ENCODE results near the gene PTPN23.

Gene PTPN23

DNA sequence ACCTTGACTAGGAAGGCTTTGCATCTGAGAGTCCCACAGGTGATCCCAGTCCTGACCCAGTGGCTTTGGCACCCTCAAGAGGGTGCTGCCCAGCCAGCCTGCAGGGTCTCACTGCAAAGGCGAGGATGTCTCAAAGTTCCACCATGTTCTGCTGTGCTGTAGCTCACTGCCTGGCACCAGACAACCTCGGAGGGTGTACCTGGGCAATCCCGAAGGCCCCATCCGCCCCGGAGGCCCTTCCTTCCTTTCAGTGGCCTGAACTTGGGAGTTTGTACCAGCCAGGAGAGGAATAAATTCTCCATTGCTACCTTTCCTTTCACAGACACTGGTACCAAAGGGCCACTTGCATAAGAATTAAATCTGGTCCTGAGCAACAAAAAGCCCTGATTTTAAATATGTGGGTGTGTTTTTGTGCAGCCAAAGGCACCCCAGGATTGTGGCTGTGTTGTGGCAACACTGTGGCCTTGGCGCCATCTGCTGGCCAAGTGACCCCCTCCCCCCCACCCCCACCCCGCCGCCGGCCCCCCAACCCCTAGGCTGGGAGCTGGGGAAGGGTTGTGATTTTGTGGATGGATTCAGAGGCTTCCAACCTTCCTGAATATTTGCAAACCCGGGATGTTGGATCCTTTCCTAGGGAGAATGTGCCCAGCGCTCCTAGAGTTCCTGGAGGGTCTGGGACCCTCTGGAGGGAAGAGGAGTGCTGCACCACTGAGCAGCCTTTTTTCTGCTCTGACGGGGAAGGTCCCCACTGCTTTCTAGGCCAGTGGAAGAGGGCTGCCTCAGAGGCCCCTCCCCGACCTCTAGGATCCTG, 9.7 kb upstream of the PTPN23 start:
- no peak for DNase-seq (ENCODE audit: low read depth in 2 of 2, low spot score in 1 of 2)

DNA sequence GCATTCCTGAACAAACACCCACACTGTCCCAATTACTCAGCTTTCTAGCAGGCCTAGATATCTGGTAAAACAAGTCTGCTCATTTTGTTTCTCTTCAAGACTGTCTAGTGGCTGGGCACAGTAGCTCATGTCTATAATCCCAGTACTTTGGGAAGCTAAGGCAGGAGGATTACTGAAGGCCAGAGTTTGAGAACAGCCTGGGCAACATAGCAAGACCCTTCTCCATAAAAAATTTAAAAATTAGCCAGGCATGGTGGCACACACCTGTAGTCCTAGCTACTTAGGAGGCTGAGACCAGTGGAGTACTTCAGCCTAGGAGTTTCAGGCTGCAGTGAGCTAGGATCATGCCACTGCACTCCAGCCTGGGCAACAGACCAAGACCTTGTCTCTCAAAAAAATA, 6.2 kb upstream of the PTPN23 start:
- DNase-seq (ENCODE audit: low read depth in 2 of 2, low spot score in 1 of 2): no peak

DNA sequence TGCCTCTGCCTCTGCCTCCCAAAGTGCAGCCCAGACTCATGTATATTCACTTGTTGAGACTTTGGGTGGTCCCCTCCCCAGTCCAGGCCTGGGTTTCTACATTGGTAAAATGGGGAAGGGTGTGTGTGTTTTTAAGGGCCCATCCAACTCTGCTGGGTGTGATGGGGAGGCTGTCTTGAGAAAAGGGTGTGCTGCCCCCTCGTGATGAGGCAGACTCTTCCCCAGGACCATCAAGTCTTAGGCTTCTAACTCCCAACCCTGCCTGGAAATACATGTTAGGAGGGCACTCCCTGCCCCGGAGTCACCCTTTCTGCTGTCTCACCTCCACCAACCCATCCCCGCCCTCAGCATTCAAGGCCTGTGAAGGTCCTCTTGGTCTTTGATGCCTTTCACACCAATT, 4.4 kb upstream of the PTPN23 start:
- DNase-seq (ENCODE audit: low read depth in 2 of 2, low spot score in 1 of 2): no peak

DNA sequence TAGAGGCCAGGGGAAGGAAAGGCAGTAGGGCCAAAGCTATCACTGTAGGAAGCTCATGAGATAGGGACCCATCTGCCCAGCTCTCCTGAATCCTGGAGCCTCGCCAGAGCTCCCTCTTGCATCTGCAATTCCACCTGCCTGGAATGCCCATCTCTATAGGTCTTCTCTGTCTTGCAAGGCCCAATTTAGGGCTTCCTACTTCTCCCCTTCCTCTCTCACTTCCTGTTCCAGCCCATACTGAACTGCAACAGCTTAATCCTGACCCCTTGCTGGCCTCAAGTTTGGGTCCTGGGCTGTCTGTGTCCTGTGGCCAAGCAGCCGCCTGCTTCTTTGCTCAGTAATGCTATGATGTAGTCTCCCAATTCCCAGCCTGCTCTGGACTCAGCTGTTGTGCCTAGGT, 3.6 kb upstream of the PTPN23 start:
- DNase-seq (ENCODE audit: low read depth in 2 of 2, low spot score in 1 of 2): no peak

DNA sequence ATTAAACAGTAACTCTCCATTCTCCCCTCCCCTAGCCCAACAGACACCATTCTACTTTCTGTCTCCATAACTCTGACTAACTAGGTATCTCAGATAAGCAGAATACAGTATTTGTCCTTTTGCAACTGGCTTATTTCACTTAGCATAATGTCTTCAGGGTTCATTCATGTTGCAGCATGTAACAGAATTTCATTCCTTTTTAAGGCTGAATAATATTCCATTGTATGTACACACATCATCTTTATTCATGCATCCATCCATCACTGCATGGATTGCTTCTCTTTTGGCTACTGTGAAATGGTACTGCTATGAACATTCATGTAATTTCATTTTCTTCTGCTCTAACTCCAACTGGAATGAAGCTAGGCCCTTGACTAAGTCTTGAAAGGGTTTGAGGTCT, 2.0 kb upstream of the PTPN23 start:
- DNase-seq (ENCODE audit: low read depth in 2 of 2, low spot score in 1 of 2): no peak

DNA sequence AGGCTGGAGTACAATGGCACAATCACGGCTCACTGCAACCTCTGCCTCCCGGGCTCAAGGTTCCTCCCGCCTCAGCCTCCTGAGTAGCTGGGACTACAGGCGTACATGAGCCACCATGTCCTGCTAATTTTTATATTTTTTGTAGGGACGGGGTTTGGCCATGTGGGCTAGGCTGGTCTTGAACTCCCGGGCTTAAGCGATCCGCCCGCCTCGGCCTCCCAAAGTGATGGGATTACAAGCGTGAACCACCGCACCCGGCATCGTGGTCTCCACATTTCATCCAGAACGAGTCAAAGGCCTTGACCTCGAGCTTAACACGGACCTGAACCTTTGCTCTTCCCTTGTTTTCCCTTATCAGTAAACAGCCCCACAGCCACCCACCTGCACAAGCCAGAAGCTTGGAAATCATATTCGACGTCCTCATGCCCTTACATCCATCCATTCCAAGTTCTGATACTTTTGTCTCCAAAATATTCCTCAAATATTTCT, 1.4 kb upstream of the PTPN23 start:
- DNase-seq (ENCODE audit: low read depth in 2 of 2, low spot score in 1 of 2): no peak

DNA sequence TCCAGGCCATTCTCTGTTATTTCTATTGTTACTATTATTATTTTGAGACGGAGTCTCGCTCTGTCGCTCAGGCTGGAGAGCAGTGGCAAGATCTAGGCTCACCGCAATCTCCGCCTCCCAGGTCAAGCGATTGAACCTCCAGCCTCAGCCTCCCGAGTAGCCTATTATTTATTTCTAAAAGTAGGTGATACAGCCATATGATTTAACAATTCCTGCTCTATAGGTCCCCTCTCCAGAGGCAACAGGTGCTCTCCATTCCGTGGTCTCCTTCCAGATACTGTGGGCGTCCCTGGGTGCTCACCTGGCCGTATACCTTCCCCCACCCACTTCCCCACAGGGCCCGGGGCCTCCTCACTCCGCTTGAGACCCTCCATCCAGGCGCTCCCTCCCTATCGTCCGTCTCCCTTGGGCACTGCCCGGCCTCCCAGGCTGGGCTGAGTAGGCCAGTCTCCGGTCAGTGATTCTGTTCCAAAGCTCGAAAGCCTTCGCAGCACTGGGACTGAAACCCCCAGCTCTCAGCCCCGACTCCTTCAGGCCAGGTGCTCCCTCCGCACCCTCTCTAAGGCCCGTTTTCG, 708 bp upstream of the PTPN23 start:
- no peak for DNase-seq (ENCODE audit: low read depth in 2 of 2, low spot score in 1 of 2)

DNA sequence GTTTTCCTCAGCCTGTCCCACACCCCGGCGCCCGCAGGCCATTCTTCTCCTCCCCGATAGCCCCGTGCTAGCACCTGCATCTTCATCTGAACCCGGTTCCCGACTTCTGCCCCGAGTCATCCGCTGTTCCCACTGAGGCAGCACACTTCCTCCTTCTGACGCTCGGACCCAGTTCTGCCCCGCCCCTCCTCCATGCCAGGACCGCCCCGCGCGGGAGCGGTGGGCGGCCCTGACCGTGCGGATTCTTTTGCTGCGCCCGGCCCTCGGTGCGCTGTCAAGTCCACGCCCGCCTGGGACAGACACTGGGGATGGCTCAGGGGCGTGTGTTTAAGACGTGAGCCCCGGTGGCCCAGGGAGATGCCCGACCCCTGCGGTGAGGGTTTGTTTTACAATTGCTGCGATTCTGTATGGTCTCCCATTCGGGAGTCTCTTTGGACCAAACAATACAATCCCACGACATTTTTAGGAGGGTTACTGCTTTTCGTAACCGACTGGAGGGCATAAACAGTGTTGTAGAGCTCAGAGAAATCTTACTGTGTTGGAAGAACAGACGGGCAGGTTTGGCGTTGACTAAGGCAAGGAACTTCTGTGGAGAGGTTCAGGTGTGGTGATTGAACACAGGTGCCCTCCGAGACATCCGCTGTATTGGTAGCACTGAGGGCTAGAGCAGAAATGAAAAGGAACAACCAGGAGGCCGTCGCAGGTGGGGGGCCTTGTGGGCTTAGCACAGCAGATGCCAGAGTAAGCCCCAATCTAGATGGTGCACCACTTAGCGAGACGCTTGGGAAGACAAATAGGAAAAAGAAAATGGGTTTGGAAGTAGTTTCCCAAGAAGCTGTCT, 716 bp downstream of the PTPN23 start:
- DNase-seq (ENCODE audit: low read depth in 2 of 2, low spot score in 1 of 2): peak; percentile 35 to 60

DNA sequence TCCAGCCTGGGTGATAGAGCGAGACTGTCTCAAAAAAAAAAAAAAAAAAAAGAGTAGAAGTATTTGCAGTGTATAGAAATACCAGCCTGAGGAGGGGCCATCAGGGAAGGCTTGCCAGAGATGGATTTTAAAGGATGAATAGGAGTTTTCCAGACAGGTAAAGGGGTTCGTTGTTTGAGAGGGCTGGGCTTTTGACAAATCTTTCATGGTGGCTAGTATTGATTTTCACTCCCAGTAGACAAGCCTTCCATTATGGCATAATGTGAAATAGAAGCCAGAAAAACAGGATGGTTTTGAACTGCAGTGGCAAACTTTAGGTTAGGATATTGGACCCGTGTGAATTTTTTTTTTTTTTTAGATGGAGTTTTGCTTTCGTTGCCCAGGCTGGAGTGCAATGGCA, 3.6 kb downstream of the PTPN23 start:
- no peak for DNase-seq (ENCODE audit: low read depth in 2 of 2, low spot score in 1 of 2)

DNA sequence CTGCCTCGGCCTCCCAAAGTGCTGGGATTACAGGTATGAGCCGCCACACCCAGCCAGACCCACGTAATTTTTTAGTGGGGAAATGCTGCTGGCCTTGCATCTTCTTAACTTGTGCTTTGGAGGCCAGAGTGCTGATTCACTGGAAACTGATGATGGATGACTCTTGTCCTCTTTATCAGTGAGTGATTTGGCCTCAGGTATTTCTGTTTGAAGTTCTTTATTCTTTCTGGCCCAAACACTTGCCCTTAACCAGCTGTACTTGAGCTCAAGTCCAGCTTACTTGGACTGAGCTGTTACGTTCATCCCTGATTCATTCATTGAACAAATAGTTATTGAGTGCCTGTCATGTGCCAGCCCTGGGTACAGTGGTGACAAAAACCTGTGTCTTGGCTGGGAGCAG, 4.2 kb downstream of the PTPN23 start:
- no peak for DNase-seq (ENCODE audit: low read depth in 2 of 2, low spot score in 1 of 2)

DNA sequence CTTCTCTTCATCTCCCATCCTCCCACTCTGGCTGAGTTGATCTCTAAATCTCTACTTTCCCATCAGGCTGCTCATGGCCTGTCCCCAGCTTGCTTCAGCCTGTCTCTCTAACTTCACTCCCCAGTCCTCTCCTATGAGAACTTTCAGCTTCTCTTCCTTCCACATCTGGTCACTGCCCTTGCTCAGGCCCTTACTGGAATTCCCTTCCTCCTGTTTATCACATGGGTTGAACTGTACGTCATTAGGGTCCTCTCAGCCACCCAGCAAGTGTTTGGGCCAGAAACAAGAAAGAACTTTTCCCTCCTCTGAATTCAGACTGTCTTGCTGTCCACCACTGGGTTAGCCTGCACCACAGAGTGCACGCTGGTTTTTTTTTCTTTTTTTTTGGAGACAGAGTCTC, 5.0 kb downstream of the PTPN23 start:
- DNase-seq (ENCODE audit: low read depth in 2 of 2, low spot score in 1 of 2): no peak

DNA sequence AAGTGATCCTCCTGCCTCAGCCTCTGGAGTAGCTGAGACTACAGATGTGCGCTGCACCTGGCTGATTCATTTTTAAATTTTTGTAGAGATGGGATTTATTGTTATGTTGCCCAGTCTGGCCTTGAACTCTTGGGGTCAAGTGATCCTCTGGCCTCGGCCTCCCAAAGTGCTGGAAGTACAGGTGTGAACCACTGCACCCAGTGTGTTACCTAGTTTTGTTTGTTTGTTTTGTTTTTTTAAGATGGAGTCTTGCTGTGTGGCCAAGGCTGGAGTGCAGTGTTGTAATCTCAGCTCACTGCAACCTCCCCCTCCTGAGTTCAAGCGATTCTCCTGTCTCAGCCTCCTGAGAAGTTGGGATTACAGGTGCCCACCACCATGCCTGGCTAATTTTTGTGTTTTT, 12.1 kb downstream of the PTPN23 start:
- DNase-seq (ENCODE audit: low read depth in 2 of 2, low spot score in 1 of 2): no peak

DNA sequence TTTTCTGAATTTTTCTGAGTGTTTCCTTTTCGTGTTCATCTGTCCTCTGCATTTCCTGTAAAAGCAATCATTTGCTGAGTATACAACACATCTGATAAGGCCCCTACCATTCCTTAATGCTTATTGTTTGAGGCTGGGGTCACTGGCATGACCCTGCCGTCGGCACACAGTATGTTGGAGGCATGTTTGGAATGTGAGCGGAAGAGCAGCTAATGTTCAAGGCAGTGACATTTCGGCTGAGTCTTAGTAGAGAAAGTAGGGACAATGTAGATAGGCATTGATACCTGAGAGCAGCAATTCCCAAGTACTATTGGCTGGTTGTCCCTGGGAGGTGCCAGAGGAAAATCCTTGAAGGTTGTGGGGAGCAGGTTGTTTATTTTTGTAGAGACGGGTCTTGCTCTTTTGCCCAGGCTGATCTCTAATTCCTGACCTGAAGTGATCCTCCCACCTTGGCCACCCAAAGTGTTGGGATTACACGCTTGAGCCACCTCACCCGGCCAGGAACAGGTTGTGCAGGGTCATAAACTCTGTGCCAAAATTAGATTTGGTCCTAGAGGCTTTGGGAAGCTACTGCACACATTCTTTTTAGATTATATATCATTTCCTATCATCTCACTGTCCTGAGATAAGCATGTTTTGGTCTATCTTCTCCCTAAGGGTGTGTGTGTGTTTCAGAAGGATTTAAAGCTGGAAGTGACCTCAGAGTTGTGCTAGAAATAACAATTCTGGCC, 13.5 kb downstream of the PTPN23 start:
- DNase-seq (ENCODE audit: low read depth in 2 of 2, low spot score in 1 of 2): no peak

DNA sequence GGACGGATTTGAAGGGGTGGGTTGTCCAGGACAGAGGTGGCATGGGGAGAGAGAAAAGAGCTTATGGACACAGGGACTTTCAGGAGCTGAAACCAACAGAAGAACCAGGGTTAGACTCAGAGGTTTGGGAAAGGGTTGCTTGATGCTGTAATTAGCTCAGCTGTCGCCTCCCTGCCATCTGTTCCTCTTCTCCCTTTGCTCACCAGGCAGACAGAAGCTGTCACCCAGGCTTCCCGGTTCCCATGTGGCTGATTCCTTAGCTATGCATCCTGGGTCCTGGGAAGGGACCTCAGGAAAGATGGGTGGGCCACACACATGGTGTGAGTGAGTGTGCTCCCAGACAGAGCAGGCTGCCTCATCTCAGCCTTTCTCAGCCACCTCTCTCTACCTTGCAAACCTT, 14.1 kb downstream of the PTPN23 start:
- DNase-seq (ENCODE audit: low read depth in 2 of 2, low spot score in 1 of 2): no peak

DNA sequence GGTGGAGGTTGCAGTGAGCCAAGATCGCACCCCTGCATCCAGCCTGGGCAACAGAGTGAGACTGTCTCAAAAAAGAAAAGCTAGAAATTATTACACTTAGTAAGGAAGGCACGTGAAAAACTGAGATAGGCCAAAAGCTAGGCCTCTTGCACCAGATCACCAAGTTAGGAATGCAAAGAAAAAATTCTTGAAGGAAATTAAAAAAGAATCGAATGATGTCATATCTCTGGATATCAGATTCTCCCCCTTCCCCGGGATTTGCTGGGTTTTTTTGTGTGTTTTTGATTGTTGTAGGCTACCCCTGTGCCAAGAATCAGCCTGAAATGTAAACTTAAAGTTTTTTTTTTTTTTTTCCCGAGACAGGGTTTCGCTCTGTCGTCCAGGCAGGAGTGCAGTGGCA, 17.4 kb downstream of the PTPN23 start:
- DNase-seq (ENCODE audit: low read depth in 2 of 2, low spot score in 1 of 2): no peak

DNA sequence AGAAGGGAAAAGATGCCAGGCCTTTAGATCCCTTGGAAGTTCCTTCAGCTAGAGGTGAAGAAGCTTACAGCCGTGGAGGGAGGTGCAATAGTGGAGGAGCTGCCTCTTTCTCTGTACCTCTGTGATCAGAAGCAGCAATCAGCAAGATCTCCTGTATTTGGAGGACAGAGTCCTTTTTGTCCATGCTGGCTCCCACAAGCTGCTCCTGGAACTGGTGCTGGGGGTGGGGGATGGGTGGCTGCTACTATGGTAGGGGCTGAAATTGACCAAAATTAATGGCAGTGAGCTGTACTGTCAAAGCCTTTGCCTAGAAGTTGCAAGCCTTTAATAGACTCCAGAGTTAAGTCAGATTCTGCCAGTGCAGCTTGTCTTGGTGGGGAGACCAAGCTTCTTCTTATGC, 18.2 kb downstream of the PTPN23 start:
- no peak for DNase-seq (ENCODE audit: low read depth in 2 of 2, low spot score in 1 of 2)

DNA sequence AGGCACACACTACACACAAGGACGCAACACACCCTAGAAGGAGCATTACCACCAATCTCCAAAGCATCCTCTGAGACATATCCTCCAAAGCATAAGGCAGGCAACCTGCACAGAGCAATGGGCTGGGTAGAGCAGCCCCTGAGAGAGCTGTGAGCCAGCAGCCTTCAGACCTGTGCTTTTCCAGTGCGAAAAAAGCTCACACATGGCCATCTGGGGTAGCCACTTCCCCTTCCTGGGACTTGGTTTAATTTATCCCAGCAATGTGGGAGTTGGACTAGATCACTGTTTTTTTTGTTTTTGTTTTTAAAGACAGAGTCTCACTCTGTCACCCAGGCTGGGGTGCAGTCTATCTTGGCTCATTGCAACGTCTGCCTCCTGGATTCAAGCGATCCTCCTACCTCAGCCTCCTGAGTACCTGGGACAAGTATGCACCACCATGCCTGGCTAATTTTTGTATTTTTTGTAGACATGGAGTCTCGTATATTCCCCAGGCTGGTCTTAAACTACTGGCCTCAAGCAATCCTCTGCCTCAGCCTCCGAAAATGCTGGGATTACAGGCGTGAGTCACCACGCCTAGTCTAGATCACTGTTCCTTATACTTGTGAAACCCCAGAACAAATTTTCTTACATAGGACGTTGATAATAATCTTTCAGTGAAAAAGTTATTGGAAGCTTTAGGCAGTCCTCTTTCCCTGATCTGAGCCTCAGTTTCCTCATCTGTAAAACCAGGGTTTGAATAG, 18.9 kb downstream of the PTPN23 start:
- DNase-seq (ENCODE audit: low read depth in 2 of 2, low spot score in 1 of 2): no peak

DNA sequence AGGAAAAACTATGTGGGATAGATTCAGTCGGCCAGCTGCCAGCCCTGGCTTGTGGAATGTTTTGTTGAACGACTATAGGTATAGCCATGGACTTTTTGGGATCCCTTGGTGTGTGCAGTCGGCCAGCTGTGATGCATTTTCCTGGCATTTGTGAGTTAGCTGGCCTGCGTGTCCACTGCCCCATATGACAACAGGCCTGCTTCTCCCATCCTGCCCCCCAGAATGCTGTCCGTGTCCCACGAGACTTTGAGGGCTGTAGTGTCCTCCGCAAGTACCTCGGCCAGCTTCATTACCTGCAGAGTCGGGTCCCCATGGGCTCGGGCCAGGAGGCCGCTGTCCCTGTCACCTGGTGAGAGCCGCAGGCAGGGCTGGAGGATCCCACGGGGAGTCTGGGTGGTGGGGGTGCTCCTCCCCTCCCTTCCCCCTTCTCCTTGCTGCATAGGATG, 23.6 kb downstream of the PTPN23 start:
- DNase-seq (ENCODE audit: low read depth in 2 of 2, low spot score in 1 of 2): no peak

DNA sequence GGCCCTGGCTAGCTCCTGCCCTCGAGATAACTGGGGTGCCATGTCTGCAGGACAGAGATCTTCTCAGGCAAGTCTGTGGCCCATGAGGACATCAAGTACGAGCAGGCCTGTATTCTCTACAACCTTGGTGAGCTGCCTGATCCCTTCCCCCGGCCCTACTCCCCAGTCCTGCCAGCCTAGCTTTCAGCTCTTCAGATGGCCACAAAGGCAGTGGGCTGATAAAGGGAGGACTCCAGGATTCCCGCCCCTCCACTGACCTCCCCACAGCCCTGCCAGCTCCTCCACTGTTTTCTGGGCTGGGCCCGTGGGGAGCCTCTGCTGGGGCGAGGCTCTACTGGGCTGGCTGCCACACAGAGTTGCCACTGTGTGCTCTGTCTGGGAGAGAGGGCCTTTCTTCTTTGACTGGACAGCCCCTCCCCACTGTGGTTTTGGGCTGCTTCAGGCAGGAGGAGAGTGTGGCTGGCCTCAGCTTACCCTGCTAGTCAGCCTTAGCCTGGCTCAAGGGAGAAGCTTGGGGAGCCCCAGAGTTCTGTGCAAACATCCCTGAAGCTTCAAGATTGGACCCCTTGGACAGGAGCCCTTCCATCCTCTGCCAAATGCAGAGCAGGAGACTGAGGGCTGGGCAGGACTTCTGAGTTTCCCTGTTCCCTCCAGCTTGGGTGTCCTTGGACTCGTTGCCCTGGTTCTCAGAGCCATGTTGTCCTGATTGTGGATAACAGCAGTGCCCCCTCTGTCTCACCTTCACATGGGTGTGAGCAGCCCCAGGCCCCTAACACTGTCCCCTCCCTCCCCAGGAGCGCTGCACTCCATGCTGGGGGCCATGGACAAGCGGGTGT, 24.4 kb downstream of the PTPN23 start:
- no peak for DNase-seq (ENCODE audit: low read depth in 2 of 2, low spot score in 1 of 2)
